Measurements from ENCODE around the gene RORB.

RORB gene

DNA sequence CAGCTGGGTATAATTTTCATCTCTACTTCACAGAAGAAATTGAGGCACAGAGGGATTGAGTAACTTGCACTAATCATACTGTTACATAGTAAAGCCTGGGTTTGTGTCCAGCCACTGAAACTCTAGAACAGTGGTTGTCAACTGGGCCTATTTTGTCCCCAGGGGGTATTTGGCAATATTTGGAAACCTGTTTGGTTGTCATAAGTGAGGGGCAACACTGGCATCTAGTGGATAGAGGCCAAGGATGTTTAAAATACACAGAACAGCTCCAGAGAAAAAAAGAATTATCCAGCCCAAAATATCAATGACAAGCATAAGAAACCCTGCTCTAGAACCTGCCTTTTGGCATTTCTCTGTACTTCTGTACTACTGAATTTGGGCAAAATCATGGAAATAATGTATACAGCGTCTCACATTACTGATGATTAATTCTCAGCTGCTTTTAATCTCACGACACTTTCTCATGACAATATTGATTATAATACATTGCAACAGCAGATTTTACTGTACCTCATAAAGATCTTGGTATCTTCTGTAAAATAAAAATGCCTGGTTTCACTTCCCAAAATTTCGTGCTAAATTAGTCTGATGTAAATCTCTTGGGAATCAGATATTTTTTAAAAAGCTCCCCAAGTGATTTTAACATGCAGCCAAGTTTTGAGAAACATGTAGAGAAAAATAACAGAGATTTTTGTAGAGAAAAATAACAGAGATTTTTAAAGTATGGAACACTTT lies 112.7 kb downstream of the RORB start:
- peak in 1 of 2 experiments; percentile 10 for DNase-seq

DNA sequence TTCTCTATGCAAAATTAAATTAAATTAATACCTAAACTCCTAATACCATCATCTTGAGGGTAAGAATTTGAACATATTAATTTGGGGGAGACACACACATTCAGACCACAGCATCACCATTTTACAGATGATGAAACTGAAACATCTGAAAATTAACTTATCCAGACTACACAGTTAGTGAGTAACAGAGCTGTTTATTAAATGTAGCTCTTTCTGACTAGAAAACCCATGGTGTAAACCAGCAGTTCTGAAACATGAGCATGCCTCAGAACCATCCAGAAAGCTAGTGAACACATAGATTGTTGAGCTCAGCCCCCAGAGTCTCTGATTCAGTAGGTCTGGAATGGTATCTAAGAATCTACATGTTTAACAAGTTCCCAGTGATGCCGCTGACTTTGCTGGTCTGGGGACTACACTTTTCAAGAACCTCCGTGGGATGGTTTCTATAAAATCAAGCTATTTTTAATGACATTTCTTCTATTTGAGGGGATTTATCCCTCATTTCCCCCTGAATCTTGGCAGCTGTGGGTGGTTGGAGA lies 113.5 kb downstream of the RORB start:
- no peak for DNase-seq

DNA sequence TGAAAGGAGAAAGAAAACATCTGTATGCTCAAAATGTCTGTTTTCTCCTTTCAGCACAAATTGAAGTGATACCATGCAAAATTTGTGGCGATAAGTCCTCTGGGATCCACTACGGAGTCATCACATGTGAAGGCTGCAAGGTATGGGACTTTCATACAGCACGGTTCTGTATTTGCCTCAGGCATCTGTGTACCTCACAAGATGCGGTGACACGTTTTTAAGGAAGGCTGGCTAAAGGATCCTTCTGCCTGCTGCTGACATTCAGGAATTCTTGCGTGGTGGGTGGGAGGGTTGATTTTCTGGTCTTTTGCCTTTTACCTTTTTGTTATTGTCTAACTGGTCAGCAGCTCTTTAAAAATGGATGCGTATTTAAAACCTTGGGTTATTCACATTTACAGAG lies 133.1 kb downstream of the RORB start:
- DNase-seq = no peak

DNA sequence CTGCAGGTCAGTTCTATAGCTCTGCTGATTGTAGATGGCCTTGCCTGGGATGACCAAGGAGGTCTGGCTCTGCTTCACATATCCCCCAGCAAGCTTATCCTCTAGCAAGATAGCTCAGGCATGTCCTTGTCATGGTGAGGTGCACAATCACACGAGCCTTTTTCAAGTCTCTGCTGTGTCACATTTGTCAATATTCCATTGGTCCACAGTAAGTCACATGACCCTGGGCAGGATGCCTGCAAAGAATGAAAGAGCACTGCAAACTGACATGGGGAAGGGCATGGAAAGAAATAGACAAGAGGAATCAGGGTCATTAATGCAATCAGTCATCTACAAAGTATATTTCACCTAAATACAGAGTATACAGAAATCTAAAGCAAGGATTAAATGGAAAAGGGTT lies 142.0 kb downstream of the RORB start:
- no peak for DNase-seq

DNA sequence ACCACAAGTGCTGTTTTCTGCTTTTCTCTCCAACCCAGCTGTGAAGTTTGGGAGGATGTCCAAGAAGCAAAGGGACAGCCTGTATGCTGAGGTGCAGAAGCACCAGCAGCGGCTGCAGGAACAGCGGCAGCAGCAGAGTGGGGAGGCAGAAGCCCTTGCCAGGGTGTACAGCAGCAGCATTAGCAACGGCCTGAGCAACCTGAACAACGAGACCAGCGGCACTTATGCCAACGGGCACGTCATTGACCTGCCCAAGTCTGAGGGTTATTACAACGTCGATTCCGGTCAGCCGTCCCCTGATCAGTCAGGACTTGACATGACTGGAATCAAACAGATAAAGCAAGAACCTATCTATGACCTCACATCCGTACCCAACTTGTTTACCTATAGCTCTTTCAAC lies 145.2 kb downstream of the RORB start:
- no peak for DNase-seq

DNA sequence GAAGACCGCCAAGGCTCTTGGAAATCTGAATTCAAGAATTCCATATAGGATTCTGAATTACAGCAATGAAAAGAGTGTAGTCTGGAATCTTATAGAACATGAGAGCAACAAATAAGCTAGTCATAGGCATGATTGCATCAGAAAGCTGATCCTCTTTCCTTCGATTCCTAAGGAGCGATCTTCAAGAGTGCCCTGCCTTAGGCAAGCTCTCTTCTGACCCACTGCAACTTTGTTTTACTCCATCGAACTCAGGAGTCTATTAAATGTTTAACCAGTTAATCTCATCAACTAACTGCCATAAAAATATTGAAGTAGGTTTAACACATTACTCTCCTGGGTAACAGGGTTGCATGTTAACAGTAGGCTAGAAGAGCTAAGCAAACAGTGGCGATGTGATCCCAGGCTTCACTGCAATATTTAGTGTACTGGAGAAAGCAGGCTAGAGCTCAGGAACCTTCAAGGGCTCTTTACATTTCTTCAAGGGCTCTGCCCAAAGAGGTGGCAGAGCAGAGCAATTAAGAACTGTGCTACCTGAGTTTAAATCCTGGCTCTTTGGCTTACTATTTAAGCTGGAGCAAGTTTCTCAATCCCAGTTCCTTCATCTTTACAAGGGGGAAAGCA lies 146.3 kb downstream of the RORB start:
- DNase-seq = peak in 1 of 2 experiments; percentile 41

DNA sequence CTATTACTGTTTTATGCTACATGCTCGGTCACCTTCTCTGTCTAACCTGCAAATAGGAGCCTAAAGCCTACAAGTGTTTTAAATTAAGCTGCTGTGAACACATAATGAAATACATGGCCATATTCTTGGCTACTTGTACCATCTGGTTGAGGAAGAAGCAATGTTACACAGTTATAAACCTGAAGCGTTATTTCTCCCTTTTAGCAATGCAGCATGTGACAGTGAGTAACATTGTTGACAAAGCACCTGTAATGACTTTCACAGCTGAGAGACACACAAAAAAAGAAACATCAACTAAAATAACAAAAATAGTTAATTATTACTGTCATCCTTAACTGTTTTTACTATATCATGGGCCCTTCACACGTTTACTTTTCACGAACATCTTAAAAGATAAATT lies 146.9 kb downstream of the RORB start:
- DNase-seq = no peak

DNA sequence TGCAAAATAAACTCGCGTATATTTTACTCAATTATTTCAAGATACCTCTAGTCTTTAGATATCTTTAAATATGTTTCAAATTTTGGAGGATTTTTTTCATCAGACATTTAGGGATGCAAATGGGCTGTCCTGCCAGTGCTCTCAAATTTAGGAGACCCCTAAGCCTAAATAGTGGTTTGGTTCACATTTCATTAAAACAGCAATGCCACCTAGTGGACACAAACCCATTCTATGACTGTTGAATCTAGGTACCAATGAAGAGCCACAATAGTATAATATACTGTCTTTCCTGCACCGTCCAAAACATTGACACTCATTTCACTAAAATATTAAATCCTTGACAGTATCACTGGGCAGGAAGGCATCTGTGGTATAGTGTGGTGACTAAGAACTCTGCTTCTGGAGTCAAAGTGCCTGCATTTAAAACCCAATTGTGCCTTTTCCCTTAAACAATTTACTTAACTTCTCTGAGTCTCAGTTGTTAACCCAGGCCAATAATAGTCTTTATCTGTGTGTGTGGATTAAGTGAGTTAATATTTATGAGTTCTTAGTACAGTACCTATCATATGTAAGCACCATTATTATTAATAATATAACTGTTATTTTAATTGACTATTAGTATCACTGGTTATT lies 148.0 kb downstream of the RORB start:
- DNase-seq = peak in 1 of 2 experiments; percentile 10

DNA sequence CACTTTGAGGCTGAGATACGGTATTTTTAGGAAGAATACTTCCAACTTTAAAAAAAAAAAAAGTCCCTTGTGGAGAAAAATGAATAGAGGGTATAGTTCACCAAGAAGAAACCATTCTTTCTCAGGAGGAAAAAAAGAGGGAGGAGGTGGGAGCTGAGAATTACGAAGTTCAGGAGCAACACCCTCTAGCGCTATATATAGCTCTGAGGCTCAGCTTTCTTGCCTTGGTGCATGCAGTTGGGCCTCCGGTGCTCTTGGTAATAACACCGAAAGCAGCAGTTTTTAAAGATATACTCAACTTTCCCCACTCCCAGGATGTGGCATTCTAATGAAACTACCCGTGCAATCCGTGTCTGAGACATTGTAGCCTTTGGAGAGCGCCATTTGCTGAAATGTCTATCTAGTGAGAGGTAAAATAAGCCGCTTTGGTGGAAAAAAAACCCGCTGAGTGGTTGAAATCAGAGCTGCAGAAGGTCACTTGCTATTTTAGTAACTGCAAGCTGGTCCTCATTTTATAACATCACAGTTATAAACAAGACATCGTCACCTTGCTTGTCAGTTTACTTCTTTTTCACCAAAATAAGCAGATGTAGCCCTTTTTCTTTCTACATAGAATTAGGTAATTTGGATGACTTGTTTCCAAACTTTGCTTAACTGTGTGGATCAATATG lies 156.4 kb downstream of the RORB start:
- no peak for DNase-seq

DNA sequence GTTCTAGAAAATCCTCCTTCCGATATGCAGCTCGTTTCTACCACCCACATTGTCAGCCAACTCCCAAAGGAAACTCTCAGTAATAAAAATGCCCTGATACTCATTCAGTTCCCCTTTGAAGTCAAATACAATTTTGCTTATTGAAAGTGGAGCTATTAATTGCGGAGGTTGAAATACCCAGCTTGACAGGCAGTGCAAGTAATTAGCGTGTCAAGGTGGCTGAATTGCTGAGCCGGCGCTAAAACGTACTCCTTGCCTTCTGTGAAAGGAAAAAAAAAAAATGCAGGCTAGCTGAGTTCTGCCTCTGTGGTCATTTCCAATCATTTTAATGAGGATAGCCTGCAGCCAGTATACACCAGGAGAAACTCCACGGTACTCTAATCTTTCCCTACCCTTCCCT lies 165.5 kb downstream of the RORB start:
- DNase-seq = no peak

DNA sequence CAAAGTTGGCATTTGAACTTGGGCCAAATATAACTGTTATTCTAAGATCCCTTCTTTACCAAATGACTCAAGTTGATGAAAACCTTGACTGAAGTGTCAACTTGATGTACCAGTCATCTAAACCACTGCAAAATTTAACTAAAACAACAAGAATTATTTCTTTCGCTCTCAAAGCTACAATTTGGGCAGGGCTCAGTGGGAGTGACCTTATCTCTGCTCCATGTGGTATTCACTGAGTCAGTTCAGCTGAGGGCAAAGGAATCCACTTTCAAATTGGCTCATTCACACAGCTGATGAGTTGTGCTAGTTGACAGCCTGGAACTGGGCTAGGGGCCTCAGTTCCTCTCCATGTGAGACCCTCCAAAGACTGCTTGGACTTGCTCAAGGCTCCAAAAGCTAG lies 166.3 kb downstream of the RORB start:
- DNase-seq = no peak

DNA sequence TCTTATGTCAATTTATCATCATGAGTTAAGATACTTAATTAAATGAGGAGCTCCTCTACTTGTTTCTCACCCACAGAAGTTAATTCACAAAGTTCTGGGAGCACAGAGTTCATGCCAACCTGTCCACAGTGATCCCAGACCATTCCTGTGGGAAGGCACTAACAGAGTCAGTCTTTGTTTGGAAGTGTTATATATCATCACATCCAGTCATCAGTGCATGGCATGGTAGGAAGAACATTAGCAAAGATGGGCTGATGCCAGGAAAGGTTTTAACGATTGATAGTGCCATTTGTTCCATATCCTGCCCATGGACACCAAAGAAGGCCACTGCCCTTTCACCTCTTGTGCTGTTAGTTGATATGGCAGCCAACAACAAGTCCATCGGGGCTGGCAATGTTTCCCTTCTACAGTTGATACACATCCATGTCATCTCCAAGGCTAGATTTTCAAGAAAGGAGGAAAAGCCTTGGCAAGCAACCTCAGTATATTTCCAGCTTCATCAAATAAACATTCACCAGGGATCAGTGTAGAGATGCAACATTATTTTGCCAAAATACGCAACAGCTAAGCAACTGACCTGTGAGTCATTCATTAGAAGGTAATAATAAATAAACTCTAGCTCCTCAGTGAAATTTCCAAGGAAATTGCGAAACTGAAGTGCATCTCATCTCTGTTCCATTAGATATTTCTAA lies 169.6 kb downstream of the RORB start:
- DNase-seq = no peak

DNA sequence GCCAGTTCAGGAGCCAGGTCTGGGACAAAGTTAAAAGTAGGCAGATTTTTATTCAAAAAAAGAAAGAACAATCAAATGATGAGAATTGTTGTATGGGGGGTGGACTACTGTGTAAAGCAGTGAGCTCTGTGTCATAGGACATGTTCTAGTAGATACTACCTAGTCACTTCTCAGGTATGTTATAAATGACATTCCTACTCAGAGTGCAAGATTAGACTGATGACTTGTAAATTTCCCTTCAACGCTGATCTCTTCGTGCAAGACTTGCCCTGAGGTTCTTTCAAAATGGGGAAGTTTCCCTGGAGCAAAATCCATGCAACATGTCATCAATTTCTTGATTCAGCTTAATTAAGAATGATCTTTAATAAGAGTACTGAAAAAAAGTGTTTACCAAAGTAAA lies 175.1 kb downstream of the RORB start:
- no peak for DNase-seq

DNA sequence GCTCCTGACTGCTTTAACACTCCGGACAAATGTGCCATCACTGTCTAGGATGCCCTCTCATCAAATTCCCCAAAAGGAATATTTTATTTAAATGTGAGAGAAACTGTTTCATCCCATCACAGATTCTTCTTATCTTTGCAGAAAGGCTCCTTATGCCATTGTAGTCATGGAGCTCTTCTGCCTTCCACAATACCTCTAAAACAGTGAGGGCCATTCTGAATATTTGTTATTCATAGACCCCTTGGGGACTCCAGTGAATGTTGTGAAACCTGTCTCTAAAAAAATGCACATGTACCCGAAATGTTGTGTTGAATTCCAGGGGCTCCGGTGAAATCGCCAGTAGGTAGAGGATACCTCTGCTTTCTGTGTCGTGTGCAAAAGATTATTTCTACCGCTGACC lies 176.9 kb downstream of the RORB start:
- no peak for DNase-seq

DNA sequence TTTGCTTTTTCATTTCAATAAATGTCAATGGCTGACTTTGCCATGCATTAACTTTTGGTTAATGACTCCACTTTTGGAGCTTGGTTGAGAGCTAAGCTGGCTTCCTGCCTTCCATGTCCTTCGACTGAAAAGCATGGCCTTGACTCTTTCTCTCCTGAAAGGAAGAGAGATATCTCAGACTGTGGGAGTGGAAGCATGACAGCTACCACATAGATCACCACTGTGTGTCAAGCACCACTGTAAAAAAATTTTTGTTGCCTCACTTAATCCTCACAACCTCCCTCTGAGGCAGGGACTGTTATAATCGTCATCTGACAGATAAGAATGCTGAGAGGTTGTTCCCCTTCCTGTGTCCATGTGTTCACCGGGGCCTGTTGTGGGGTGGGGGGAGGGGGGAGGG lies 184.8 kb downstream of the RORB start:
- DNase-seq = no peak

DNA sequence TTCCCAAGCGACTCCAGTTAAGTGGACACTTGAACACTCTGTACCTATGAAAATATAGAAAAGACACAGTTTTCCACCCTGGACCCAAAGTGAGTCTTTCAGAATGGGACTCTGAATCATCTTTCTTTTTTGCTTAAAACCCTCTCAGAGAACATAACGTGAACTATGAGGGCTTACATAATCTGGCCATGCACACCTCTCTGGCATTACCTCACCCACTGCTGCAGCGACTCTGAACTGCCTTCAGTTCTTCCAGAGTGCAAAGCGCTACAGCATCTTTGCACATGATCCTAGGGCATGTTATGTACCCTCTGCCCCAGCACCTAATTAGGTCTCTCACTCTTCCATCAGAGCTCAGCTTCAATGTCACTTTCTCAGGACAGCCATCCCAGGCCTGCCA lies 186.2 kb downstream of the RORB start:
- no peak for DNase-seq

DNA sequence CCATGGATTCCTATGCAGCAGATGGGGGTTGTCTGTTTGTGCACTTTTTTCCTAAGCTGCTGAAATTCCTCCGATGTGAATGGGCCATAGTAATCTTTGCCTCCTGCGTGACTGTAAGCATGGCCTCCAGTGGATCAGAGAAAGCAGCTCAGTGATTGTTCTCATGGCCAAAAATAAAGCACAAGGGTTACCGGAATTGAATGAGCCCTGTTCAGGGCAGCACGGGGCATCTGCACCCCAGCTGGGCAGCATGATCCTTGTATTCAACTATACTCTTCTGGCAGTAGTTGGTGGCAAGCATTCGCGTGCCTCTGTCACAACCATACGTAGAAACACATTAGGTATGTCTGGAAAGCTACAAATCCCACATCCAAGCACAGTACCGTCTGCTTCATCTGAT lies 193.9 kb downstream of the RORB start:
- no peak for DNase-seq

DNA sequence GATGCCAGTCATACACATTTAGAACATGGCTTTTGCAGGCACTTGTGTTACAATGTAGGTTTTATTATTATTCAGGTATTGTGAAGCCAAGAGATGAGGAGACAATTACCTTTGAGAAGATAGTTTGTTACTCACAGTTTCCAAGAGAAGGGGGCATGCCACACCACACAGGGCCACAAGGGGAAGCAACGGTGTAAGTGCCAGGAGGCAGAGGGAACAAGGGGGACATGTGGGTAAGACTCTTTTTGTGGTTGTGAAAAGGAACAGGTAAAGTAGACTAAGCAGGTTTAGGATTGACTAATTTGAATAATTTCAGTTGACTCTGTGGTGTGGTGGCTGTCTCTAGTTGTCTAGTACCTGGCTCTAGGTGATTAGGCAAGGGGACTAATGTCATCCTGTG lies 199.4 kb downstream of the RORB start:
- DNase-seq = no peak

DNA sequence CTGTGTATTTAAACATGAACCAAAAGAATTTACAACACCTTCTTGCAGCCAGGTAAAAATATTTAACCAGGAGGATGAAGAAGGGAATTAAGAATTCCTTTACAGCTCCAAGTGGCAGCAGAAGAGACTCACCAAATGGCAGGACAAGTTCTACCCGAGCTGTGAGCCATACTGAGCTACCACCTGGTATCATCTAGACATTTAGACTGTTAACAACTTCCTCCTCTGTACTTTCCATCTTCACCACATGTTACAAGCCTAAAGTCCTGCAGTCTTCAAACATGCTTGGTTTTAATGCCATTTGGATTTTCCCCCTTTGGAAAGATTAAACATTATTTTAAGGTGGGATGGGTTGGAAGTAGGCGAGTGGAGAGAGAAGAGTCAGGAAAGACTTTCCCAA lies 200.4 kb downstream of the RORB start:
- no peak for DNase-seq

DNA sequence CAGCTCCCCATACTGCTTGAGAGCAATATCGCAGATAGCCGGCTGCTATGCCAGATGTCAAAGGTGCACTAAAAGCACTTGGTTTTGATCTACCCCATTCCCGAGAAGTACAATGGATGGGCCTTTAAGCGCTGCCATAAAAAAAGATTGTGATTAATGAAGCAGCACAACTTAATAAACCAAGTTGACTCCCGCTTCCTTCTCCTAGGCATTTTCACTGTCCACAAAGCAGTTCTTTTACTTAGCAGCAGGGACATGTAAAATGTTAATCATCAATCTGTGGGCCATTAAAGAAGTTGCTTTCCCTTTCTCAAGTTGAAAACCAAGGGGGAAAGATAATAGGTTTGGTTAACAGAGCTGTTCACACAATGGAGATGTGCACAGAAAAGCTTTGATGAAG lies 214.2 kb downstream of the RORB start:
- peak; percentile 6 to 69 for DNase-seq

DNA sequence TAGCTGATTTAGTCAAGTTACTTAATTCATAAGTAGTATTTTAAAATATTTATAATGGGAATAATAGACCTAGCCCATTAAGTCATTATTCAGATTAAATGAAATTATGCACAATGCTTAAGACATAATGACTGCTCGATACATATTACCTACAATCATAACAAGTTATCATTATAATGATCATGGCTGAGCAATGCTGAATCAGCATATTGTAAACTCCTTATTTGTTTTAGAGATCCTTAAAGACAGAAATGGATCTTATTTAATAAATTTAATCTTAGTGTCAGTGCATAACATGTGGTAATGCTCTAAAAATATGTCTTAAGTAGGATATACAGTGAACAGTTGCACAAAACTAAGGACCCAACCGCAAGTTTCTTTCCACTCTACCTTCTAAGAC lies 221.6 kb downstream of the RORB start:
- DNase-seq = no peak

DNA sequence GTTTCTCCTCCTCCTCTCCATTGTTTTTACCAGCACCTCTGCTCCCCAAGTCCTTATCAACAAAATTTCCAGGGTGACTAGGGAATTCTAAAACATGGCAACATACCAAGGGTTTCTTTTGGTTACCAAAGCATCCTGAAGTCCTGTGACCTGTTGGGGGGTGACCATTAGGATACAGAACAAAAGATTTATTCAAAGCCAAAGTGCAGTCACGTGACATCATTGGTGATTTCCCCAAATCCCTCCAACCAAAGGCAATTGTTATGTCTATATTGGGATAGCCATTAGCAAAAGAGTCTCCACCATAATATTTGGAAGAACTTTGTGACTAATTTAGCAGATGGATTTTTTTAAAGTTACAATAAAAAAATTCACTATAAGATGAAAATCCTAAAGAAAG lies 222.2 kb downstream of the RORB start:
- no peak for DNase-seq

Data from NCI-H524 (cell line).